ENCODE results near the gene NSD2. TPM values are rescaled to one million over a fixed set of nuclear protein-coding genes. Genes with fewer than 3 reads are reported as not detected.

The NSD2 gene
- total RNA-seq, 1 experiment from 2014 or later = 136 TPM

DNA sequence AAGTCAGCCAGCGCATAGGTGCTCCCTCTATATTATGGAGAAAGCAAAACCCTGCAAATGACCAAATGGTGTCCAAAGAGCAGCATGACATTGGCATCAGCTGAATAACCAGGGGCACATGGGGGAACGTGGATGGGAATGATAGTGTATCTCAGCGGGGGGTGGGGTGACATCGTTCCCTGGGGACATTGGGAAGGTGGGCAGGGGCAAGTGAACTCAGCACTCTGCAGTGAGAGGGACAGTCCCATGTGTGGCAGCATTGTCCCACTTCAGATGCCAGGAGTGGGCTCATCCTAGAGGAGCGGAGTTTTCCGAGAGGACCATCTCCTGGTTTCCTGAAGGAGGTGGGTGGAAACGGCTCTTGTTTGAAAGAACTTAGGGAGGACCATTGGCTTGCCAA lies 72.7 kb downstream of the NSD2 start:
- no peaks in the 10 kb centered on the region for H3K27me3 Mint-ChIP-seq (ENCODE audit: low read depth)
- H3K9me3 Mint-ChIP-seq = no peaks in the 10 kb centered on the region
- H2AK5ac ChIP-seq (ENCODE audit: insufficient read length, low read length) = no peak overlapping the region
- DNase-seq = no peak
- H3K79me2 ChIP-seq (ENCODE audit: insufficient read depth, low read length) = no peaks in the 10 kb centered on the region
- H2BK20ac ChIP-seq (ENCODE audit: low read depth, low read length, poor library complexity, severe bottlenecking) = no peak overlapping the region
- no peak overlapping the region for H2BK120ac ChIP-seq (ENCODE audit: low read depth, low read length, poor library complexity, severe bottlenecking)
- TF ChIP-seq, protein P1, sequence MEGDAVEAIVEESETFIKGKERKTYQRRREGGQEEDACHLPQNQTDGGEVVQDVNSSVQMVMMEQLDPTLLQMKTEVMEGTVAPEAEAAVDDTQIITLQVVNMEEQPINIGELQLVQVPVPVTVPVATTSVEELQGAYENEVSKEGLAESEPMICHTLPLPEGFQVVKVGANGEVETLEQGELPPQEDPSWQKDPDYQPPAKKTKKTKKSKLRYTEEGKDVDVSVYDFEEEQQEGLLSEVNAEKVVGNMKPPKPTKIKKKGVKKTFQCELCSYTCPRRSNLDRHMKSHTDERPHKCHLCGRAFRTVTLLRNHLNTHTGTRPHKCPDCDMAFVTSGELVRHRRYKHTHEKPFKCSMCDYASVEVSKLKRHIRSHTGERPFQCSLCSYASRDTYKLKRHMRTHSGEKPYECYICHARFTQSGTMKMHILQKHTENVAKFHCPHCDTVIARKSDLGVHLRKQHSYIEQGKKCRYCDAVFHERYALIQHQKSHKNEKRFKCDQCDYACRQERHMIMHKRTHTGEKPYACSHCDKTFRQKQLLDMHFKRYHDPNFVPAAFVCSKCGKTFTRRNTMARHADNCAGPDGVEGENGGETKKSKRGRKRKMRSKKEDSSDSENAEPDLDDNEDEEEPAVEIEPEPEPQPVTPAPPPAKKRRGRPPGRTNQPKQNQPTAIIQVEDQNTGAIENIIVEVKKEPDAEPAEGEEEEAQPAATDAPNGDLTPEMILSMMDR (conservative IDR thresholded peaks at IDR 0.05) = no peak
- no peaks in the 10 kb centered on the region for H4K20me1 ChIP-seq (ENCODE audit: control insufficient read depth, insufficient read depth, insufficient read length)
- H2BK5ac ChIP-seq (ENCODE audit: insufficient read length, low read length) = no peak overlapping the region
- no peak overlapping the region for H4K91ac ChIP-seq (ENCODE audit: insufficient read length, low read depth, low read length)
- no peak overlapping the region for H2BK12ac ChIP-seq (ENCODE audit: insufficient read length, low read depth, low read length)
- WGBS (ENCODE audit: extremely low coverage, insufficient read length, low lambda C conversion rate) = no CpG with 5 or more reads among the region's 7 CpGs
- no peak overlapping the region for H2AFZ ChIP-seq (ENCODE audit: low read length)
- H3K9ac ChIP-seq (ENCODE audit: extremely low read depth, insufficient read length, low read length) = no peak overlapping the region
- no peak overlapping the region for H4K8ac ChIP-seq (replicated peaks; ENCODE audit: insufficient read length, low read depth, low read length)
- no peak overlapping the region for H3K56ac ChIP-seq (ENCODE audit: insufficient read length, low read depth, low read length)
- H3K4ac ChIP-seq (ENCODE audit: low read depth, low read length) = no peak overlapping the region
- H3K27ac Mint-ChIP-seq = no peak overlapping the region
- no peak overlapping the region for H3K4me2 ChIP-seq (ENCODE audit: insufficient read depth, insufficient read length, low read length)
- no peaks in the 10 kb centered on the region for H3K27me3 ChIP-seq (ENCODE audit: insufficient read depth, low read length)
- H3K27ac ChIP-seq (ENCODE audit: insufficient read length, low read depth, low read length) = no peak overlapping the region
- no peak overlapping the region for H3T11ph ChIP-seq (ENCODE audit: low read length)
- no peaks in the 10 kb centered on the region for H3K23me2 ChIP-seq (ENCODE audit: insufficient read length, low read depth, low read length, poor library complexity, severe bottlenecking)
- H3K14ac ChIP-seq (ENCODE audit: insufficient read depth, low read length) = no peak overlapping the region
- H3K4me1 Mint-ChIP-seq = no peaks in the 10 kb centered on the region
- no peak overlapping the region for H3K4me3 Mint-ChIP-seq
- no peak overlapping the region for H3K18ac ChIP-seq (ENCODE audit: insufficient read length, low read depth, low read length)
- no peaks in the 10 kb centered on the region for H3K79me1 ChIP-seq (ENCODE audit: insufficient read depth, low read depth, low read length, poor library complexity, severe bottlenecking)
- H4K5ac ChIP-seq (ENCODE audit: insufficient read length, low read depth, low read length) = no peak overlapping the region
- H3K4me1 ChIP-seq (ENCODE audit: insufficient read depth, low read length) = no peaks in the 10 kb centered on the region
- peaks cover 17 to 58% (median 45%) of the 10 kb centered on the region in 3 experiments; a peak in 6 of 7 replicates for H3K36me3 Mint-ChIP-seq (ENCODE audit: insufficient read depth in 1 of 3, low read depth in 3 of 3)
- H3K23ac ChIP-seq (ENCODE audit: insufficient read length, low read depth, low read length) = no peak overlapping the region
- H3K9me3 ChIP-seq (ENCODE audit: control insufficient read depth, low read depth, low read length) = no peaks in the 10 kb centered on the region
- no peak overlapping the region for H2BK15ac ChIP-seq (ENCODE audit: low read depth, low read length)

Data from H9 (cell line).